Muscle of back (tissue), 13 donors: Measurements from ENCODE around the gene EAF1. TPM values are rescaled to one million over a fixed set of nuclear protein-coding genes. Genes with fewer than 3 reads are reported as not detected.
"Not testable (repeated sequence)": the region's sequence is repeated elsewhere in the genome, so short reads cannot be mapped to it uniquely, and the experiment has no call there.

Experiments used
- DNase-seq, 3 donors: peaks; one replicate each; pipeline versions ENCODE4 v3.0.0 to v3.0.0-alpha.2; 2013
- long read RNA-seq, 9 donors: transcript quantifications; one replicate each; lab custom pipeline, GENCODE V29; 2026
- polyA plus RNA-seq, 10 donors: library from polyadenylated mRNA; unstranded; fragments of 120-200 nt; gene quantifications; one replicate each; pipeline ENCODE4 v1.2.1, GENCODE V29; 2013; ENCODE audit not compliant: insufficient read length in 10 of 10

EAF1 gene
- polyA plus RNA-seq, result 10 to 100 TPM in 9 of 10 donors, 1 to 10 TPM in 1; 9.9 to 17.0 (median 12.9) TPM
- long read RNA-seq, donor 1, full-length matches to known transcripts, result 1 of 1 reads
- long read RNA-seq, donor 1, partial matches to known transcripts, result 0 of 1 reads
- long read RNA-seq, donor 1, other reads (novel, unspliced or antisense), result 0 of 1 reads
- long read RNA-seq, donor 2, result 0 reads
- long read RNA-seq, donor 3, result 0 reads
- long read RNA-seq, donor 4, full-length matches to known transcripts, result 1 of 1 reads
- long read RNA-seq, donor 4, partial matches to known transcripts, result 0 of 1 reads
- long read RNA-seq, donor 4, other reads (novel, unspliced or antisense), result 0 of 1 reads
- long read RNA-seq, donor 5, full-length matches to known transcripts, result 1 of 1 reads
- long read RNA-seq, donor 5, partial matches to known transcripts, result 0 of 1 reads
- long read RNA-seq, donor 5, other reads (novel, unspliced or antisense), result 0 of 1 reads
- long read RNA-seq, donor 6, partial matches to known transcripts, result 0 of 6 reads
- long read RNA-seq, donor 6, other reads (novel, unspliced or antisense), result 5 of 6 reads
- long read RNA-seq, donor 7, full-length matches to known transcripts, result 1 of 1 reads
- long read RNA-seq, donor 7, partial matches to known transcripts, result 0 of 1 reads
- long read RNA-seq, donor 7, other reads (novel, unspliced or antisense), result 0 of 1 reads
- long read RNA-seq, donor 8, result 0 reads
- long read RNA-seq, donor 9, result 0 reads

DNA sequence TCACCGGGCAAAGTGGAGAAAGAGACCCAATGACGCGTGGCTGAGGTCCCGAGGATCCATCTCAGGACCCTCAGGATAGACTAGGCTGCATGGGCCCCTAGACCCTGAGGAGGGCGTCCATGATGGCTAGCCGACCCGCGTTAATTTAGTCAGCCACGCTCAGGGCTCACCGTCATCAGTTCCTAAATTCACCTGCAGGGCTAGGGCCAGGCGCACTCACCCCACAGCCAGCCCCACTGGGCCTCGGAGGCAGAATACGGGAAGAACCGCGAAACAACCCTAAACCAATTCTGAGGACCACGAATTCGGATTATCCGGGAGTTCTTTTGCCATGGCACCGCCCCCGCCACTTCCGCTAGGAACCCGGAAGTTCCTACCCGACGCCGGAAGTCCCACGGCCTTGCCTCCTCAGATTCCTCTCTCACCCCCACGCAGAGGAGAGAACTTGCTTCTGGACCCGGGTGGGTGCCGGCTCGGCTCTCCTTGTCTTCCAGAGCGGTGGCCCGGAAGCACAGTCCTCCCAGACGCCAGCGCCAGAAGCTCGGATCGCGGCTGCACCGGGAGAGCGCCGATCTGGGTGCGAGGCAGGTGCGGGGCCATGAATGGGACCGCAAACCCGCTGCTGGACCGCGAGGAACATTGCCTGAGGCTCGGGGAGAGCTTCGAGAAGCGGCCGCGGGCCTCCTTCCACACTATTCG is at the start of gene EAF1, which contains the start of gene METTL6:
Gene EAF1, plus strand, starts transcription at position 417 of the 699 bp plus-strand sequence. Its CDS starts 182 bp downstream, at position 599.
Gene METTL6, minus strand, starts transcription at position 363 of the 699 bp plus-strand sequence. CDS start 1,033 bp downstream, outside the sequence.
- peak; percentile 78 to 94 (median 88) for DNase-seq

- peak; percentile 91 to 96 (median 93) for DNase-seq
Measured at GRCh38 chr3:15377961-15378791, 49.2 kb upstream of the EAF1 start.

DNA sequence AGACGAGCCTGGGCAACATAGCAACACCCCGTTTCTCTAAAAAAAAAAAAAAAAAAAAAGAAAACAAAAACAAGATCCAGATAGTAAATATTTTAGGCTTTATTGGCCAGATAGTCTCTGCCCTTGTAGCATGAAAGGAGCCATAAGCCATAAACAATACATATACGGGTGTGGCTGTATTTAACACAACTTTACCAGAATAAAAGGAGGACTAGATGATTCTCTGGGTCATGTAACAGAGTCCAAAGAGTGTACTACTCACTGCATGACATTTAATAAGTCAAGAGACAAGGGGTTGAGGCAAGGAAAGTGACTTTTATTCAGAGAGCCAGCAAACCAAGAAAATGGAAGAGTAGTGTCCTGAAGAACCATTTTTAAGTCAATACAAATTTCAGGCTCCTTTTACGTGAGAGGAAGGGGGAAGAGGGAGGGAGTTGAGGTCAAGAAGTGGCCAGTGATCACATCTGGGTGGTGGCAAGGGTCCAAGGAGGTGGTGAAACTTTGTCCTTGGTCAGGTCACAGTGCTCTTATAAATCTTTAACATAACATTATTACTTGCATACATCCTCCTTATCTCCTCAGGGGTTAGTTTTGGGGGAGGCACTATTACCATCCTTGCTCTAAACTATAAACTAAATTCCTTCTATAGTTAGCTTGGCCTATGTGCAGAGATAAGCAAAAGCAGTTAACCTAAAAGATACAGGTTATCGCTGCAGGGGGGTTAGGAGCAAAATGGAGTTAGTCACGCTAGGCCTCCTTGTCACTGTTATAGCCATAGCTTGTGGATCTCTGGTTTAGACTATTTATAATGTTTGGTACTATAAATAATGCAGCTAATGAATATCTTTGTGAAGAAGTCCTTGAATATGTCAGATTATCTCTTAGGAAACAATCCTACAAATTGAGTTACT is 46.2 kb upstream of the EAF1 start:
- DNase-seq, result no peak

DNA sequence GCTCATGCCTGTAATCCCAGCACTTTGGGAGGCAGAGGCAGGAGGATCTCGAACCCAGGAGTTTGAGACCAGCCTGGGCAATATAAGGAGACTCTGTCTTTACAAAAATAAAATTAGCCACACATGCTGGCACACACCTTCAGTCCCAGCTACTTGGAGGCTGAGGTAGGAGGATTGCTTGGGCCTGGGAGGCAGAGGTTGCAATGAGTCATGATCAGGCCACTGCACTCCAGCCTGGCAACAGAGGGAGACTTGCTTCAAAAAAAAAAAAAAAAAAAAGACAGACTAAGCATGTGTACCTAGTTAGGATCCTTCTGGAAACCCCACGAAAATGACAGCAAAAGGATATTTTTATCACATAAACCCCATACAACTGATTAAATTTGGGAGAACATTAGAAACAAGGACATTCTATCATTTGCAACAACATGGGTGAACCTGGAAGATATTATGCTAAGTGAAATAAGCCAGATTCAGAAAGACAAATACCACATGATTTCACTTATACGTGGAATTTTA is 44.9 kb upstream of the EAF1 start:
- no peak for DNase-seq

DNA sequence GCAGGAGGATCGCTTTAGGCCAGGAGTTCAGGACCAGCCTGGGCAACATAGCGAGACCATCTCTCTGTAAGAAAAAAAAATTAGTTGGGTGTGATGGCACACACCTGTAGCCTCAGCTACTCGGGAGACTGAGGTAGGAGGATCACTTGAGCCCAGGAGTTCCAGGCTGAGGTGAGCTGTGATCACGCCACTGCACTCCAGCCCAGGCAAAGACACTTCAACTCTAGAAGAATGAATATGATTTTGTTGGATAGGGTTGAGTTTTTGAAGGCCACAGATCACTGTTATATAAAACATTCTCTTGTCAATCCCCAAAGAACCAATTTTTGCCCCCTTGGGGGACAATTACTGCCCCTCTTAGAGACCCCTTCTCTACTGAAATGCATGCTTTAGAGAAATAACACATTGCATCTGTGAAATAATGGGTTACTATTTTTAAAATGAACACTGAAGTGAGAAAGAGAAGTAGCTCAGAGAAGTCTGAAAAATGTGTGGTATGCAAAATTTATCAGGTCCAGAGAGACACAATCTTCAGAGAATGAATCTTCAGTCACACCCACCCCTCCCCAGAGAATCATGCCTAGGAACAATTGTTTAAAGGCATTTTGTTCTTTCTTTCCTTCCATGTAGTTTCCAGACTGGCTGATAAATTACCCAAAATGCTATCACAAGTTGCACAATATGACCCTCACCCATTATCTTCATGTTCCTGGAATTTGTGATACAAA is 42.7 kb upstream of the EAF1 start:
- no peak for DNase-seq

DNA sequence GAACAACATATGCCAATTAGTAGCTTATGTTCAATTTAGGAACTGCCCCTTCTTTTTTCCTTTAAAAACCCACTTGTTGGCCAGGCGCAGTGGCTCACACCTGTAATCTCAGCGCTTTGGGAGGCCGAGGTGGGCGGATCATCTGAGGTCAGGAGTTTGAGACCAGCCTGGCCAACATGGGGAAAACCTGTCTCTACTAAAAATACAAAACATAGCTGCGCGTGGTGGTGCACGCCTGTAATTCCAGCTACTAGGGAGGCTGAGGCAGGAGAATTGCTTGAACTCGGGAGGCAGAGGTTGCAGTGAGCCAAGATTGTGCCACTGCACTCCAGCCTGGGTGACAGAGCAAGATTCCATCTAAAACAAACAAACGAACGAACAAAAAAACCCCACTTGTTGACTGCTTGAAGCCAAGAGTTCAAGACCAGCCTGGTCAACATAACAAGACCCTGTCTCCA is 42.1 kb upstream of the EAF1 start:
- DNase-seq, result not testable (repeated sequence)

DNA sequence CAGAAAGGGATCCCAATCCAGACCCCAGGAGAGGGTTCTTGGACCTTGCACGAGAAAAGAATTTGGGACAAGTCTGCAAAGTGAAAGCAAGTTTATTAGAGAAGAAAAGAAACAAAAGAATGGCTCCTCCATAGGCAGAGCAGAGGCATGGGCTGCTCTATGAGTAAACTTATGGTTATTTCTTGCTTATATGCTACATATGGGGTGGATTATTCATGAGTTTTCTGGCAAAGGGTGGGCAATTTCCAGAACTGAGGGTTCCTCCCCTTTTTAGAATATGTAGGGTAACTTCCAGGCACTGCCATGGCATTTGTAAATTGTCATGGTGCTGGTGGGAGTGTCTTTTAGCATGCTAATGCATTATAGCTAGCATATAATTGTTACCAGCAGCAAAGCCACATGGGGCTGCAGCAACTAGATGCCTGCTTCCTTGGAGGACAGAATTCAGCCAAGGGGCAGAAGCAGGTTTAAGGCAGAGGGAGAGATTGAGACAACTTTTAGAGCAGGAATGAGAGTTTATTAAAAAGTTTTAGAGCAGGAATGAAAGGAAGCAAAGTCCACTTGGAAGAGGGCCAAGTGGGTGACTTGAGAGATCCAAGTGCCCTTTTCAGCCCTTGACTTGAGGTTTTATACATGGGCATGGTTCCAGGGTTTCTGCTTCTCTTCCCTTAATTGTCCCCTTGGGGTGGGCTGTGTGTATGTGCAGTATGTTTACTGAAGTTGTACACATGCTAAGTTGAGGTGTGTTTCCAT is 41.3 kb upstream of the EAF1 start:
- no peak for DNase-seq

- not testable (repeated sequence) for DNase-seq
Measured at GRCh38 chr3:15386654-15386955, 40.8 kb upstream of the EAF1 start.

- DNase-seq, result no peak
Measured at GRCh38 chr3:15387171-15387581, 40.2 kb upstream of the EAF1 start.

DNA sequence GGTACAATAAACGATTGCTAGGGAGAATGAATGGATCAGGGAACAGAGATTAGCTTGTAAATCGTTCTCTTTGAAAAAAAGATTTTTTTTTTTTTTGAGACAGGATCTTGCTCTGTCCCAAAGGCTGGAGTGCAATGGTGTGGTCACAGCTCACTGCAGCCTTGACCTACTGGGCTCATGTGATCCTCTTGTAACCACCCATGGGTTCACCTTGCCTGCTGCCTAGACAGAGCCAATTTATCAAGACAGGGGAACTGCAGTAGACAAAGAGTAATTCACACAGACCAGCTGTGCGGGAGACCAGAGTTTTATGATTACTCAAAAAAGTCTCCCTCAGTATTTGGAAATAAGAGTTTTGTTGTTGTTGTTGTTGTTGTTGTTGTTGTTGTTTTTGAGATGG is 39.7 kb upstream of the EAF1 start:
- no peak for DNase-seq

GRCh38 chr3:15388335-15388734 is 39.1 kb upstream of the EAF1 start:
- not testable (repeated sequence) for DNase-seq

DNA sequence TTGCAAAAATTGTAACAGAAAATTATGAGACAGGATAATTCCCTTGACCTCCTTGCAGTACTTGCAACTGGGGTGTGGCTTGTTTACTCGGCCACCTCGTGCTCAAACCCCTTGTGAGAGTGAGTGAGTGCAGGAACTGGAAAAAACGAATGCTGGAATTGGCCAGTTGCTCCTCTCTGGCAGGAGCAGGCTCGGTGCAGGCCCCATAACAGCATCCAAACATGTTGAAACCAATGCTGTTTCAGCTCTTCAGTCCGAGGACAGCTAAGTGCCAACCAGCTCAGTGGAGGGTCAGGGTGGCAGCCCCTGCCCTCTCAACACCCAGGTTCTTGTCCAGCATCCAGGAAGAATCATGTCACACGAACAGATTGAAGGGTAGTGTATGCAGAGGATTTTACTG is 36.9 kb upstream of the EAF1 start:
- DNase-seq, result no peak

GRCh38 chr3:15391007-15391406 is 36.4 kb upstream of the EAF1 start:
- DNase-seq, result no peak

DNA sequence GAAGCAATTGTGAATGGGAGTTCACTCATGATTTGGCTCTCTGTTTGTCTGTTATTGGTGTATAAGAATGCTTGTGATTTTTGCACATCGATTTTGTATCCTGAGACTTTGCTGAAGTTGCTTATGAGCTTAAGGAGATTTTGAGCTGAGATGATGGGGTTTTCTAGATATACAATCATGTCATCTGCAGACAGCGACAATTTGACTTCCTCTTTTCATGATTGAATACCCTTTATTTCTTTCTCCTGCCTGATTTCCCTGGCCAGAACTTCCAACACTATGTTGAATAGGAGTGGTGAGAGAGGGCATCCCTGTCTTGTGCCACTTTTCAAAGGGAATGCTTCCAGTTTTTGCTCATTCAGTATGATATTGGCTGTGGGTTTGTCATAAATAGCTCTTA is 34.1 kb upstream of the EAF1 start:
- not testable (repeated sequence) for DNase-seq

DNA sequence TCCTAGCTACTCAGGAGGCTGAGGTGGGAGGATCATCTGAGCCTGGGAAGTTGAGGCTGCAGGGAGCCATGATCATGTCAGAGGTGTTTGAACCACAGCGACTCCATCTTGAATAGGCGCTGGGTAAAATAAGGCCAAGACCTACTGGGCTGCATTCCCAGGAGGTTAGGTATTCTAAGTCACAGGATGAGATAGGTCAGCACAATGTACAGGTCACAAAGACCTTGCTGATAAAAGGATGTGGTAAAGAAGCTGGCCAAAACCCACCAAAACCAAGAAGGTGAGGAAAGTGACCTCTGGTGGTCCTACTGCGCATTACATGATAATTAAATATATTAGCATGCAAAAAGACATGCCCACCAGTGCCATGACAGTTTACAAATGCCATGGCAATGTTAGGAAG is 28.7 kb upstream of the EAF1 start:
- not testable (repeated sequence) for DNase-seq

GRCh38 chr3:15399970-15400369 is 27.4 kb upstream of the EAF1 start:
- no peak for DNase-seq

DNA sequence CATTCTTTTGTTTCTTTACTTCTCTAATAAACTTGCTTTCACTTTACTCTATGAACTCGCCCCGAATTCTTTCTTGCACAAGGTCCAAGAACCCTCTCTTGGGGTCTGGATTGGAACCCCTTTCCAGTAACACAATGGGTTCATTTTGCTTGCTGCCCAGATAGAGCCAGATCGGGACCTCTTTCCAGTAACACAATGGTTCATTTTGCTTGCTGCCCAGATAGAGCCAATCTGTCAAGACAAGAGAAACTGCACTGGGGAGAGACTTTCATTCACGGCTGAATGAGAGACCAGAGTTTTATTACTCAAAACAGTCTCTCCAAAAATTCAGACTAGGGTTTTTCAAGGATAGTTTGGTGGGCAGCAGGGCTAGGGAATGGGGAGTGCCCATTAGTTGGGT is 25.5 kb upstream of the EAF1 start:
- DNase-seq, result no peak

DNA sequence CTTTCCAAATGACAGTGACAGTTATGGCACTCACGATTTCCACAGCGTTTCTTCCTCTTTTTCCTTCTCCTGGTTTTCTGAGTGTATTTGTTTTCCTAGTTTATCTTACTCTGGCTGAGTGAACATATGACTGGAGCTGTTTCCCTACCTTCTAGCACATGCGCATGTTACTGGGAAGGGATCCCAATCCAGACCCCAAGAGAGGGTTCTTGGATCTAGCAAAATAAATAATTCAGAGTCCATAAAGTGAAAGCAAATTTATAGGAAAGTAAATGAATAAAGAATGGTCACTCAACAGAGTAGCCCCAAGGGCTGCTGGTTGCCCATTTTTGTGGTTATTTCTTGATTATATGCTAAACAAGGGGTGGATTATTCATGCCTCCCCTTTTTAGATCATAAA is 23.9 kb upstream of the EAF1 start:
- DNase-seq, result peak; percentile 60 to 91 (median 79)

- no peak for DNase-seq
Measured at GRCh38 chr3:15403965-15404364, 23.4 kb upstream of the EAF1 start.
